Breast epithelium (tissue), 4 donors: ENCODE measurements around the gene TMEM45B. TPM values are rescaled to one million over a fixed set of nuclear protein-coding genes. Genes with fewer than 3 reads are reported as not detected.
"Not testable (repeated sequence)": the region's sequence is repeated elsewhere in the genome, so short reads cannot be mapped to it uniquely, and the experiment has no call there.

Source experiments
- DNase-seq, 2 donors: peaks; one replicate each; pipeline ENCODE4 v3.0.0-alpha.2; 2019; ENCODE audit warnings: low spot score in 2 of 2
- H3K27ac ChIP-seq, 2 donors: fragments of 200-600 bp; sonication (generic) in 1 of 2; one replicate each; pipeline ENCODE4 v1.5.1; 2016 to 2019; ENCODE audit warnings: mild to moderate bottlenecking in 1 of 2
- H3K27me3 ChIP-seq, 2 donors: fragments of 200-600 bp; sonication (generic) in 1 of 2; one replicate each; pipeline versions ENCODE4 v1.5.1 to v1.6.0; 2017 to 2019; ENCODE audit warnings: control low read depth in 1 of 2, mild to moderate bottlenecking in 1 of 2
- H3K36me3 ChIP-seq: fragments of 200-600 bp; one replicate; pipeline ENCODE4 v1.5.1; 2019
- H3K4me1 ChIP-seq, 2 donors: fragments of 200-600 bp; sonication (generic); one replicate each; pipeline ENCODE4 v1.5.1; 2016 to 2019; ENCODE audit warnings: control low read depth in 1 of 2
- H3K4me3 ChIP-seq, 3 donors: fragments of 200-600 bp; sonication (generic); 1 replicate in 2 of 3; 2 replicates in 1 of 3; pipeline ENCODE4 v1.5.1; 2016 to 2019; ENCODE audit warnings: mild to moderate bottlenecking in 3 of 3, moderate library complexity in 2 of 3
- H3K9me3 ChIP-seq, 2 donors: fragments of 200-600 bp; sonication (generic) in 1 of 2; one replicate each; pipeline ENCODE4 v1.5.1; 2016 to 2019; ENCODE audit warnings: control low read depth in 1 of 2
- POLR2A ChIP-seq: fragments of 450-650 bp; IDR thresholded peaks from one replicate; pipeline ENCODE4 v1.6.1; 2016; ENCODE audit warnings: antibody characterized with exemption, mild to moderate bottlenecking, moderate library complexity
- POLR2AphosphoS5 ChIP-seq, 3 donors: sonication (generic); formaldehyde crosslinking; IDR thresholded peaks; one replicate each; pipeline ENCODE4 v1.6.1; 2017; ENCODE audit warnings: antibody characterized with exemption in 3 of 3
- intact Hi-C: fragments of 100-400 bp; cut with DNase I; formaldehyde crosslinking; loops from one replicate; pipeline ENCODE4 v1.15.1; 2023; ENCODE audit warnings: low total_unique reads
- total RNA-seq, 3 donors: library from RNA; depleted of rRNA; stranded (reverse); fragments of >200 nt; gene quantifications; one replicate each; pipeline ENCODE4 v1.1.0, GENCODE V29; 2016
- TF ChIP-seq, protein P1 (sequence below), 3 donors: fragments of 450-650 bp; IDR thresholded peaks; one replicate each; pipeline ENCODE4 v1.5.1; 2016 to 2017; ENCODE audit warnings: antibody characterized with exemption in 3 of 3, mild to moderate bottlenecking in 3 of 3, moderate library complexity in 3 of 3

Gene TMEM45B
- total RNA-seq, 3 donors from 2014 or later, result 7.3 to 11.8 TPM; not detected in 1

DNA sequence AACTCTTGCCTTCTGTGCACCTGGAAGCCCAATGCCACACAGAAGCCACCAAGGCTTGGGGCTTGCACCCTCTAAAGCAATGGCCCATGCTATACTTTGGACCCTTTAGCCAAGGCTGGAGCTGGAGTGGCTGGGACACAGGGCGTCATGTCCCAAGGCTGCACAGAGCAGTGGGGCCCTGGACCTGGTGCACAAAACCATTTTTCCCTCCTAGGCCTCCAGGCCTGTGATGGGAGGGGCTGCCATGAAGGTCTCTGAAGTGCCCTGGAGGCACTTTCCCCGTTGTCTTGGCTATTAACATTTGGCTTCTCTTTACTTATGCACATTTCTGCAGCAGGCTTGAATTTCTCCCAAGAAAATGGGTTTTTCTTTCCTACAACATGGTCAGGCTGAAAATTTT is 20.6 kb upstream of the TMEM45B start:
- intact Hi-C loops, result no loop called here

DNA sequence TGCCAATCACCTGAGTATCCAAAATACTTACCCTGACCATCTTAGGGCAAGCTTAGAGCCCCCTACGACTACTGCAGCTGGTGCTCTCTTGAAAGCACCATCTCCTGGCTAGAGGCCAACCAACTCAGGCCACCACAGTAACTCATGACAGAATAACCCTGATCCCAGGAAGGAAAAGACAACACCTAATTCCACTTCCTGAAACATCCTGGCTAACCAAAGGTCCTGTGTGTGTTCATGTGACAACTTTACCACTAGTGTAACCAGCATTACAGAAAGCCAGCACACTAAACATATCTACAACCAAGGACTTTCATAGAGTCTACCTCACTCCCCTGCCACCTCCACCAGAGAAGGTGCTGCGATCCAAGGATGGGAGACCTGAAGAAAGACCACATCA is 17.4 kb upstream of the TMEM45B start:
- intact Hi-C loops, result no loop called here
- H3K4me3 ChIP-seq, result no peak overlapping the region
- TF ChIP-seq, protein P1, sequence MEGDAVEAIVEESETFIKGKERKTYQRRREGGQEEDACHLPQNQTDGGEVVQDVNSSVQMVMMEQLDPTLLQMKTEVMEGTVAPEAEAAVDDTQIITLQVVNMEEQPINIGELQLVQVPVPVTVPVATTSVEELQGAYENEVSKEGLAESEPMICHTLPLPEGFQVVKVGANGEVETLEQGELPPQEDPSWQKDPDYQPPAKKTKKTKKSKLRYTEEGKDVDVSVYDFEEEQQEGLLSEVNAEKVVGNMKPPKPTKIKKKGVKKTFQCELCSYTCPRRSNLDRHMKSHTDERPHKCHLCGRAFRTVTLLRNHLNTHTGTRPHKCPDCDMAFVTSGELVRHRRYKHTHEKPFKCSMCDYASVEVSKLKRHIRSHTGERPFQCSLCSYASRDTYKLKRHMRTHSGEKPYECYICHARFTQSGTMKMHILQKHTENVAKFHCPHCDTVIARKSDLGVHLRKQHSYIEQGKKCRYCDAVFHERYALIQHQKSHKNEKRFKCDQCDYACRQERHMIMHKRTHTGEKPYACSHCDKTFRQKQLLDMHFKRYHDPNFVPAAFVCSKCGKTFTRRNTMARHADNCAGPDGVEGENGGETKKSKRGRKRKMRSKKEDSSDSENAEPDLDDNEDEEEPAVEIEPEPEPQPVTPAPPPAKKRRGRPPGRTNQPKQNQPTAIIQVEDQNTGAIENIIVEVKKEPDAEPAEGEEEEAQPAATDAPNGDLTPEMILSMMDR (IDR thresholded peaks at IDR 0.05), result no peak
- no peak for TF ChIP-seq POLR2A
- TF ChIP-seq POLR2AphosphoS5 (IDR thresholded peaks at IDR 0.05), result no peak
- no peak overlapping the region for H3K27ac ChIP-seq
- H3K36me3 ChIP-seq, result no peaks in the 10 kb centered on the region
- no peak for DNase-seq
- H3K4me1 ChIP-seq, result no peaks in the 10 kb centered on the region
- H3K27me3 ChIP-seq, result no peaks in the 10 kb centered on the region
- H3K9me3 ChIP-seq, result peaks cover 5 to 9% of the 10 kb centered on the region in 2 donors

More for the DNA sequence above, 20.6 kb upstream of the TMEM45B start:
- Histone ChIP-seq H3K36me3 (no peaks in the 10 kb centered on the region), H3K27ac (no peak overlapping the region), H3K4me3 (no peak overlapping the region), H3K4me1 (no peaks in the 10 kb centered on the region), H3K27me3 (no peaks in the 10 kb centered on the region), H3K9me3 (peaks cover 5 to 9% of the 10 kb centered on the region in 2 donors)
- no peak for TF ChIP-seq POLR2A
- TF ChIP-seq, protein P1 (IDR thresholded peaks at IDR 0.05), result no peak
- no peak for TF ChIP-seq POLR2AphosphoS5 (IDR thresholded peaks at IDR 0.05)
- DNase-seq, result no peak

DNA sequence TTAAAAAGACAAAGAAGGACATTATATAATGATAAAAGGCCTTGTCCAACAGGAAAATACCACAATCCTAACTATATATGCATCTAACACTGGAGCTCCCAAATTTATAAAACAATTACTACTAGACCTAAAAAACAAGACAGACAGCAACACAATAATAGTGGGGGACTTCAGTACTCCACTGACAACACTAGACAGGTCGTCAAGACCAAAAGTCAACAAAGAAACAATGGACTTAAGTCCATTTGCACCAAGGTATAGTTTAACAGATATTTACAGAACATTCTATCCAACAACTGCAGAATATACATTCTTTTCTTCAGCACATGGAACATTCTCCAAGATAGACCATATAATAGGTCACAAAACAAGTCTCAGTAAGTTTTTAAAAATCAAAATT is 15.5 kb upstream of the TMEM45B start:
- DNase-seq, intact Hi-C loops, H3K36me3 ChIP-seq, H3K4me3 ChIP-seq, H3K4me1 ChIP-seq, H3K27ac ChIP-seq, H3K9me3 ChIP-seq, H3K27me3 ChIP-seq: not testable (repeated sequence)

DNA sequence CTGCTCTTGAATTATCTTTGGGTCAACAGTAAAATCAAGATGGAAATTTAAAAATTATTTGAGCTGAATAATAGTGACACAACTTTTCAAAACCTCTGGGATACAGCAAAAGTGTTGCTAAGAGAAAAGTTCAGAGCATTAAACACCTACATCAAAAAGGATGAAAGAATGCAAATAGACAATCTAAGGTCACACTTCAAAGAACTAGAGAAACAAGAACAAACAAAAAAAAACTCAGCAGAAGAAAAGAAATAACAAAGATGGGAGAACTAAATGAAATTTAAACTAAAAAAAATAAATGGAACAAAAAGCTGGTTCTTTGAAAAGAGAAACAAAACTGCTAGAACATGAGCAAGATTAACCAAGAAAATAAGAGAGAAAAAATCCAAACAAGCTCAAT is 15.0 kb upstream of the TMEM45B start:
- TF ChIP-seq POLR2A (no peak), POLR2AphosphoS5 (IDR thresholded peaks at IDR 0.05) (no peak)
- TF ChIP-seq, protein P1 (IDR thresholded peaks at IDR 0.05), result no peak
- H3K36me3 ChIP-seq, result no peaks in the 10 kb centered on the region
- H3K27me3 ChIP-seq, result no peaks in the 10 kb centered on the region

DNA sequence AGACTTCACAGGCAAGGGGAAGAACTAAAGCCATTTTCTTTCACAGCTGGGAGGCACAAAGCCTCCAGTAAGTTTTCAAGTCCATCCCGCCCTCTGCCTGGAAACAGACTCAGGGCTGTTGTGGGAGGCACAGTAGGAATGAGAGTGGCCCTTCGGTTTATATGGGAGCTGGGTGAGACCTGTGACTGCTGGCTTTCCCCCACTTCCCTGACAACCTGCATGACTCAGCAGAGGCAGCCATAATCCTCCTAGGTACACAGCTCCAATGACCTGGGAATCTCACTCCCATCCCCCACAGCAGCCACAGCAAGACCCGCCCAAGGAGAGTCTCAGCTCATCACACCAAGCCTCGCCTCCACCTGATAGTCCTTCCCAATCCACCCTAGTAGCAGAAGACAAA is 12.1 kb upstream of the TMEM45B start:
- Histone ChIP-seq H3K36me3 (no peaks in the 10 kb centered on the region), H3K9me3 (no peaks in the 10 kb centered on the region), H3K4me3 (no peak overlapping the region), H3K27me3 (no peaks in the 10 kb centered on the region), H3K4me1 (no peaks in the 10 kb centered on the region), H3K27ac (no peak overlapping the region)
- intact Hi-C loops, result no loop called here
- no peak for TF ChIP-seq POLR2AphosphoS5 (IDR thresholded peaks at IDR 0.05)
- no peak for TF ChIP-seq POLR2A
- TF ChIP-seq, protein P1 (IDR thresholded peaks at IDR 0.05), result no peak
- no peak for DNase-seq

More for the DNA sequence above, 15.0 kb upstream of the TMEM45B start:
- intact Hi-C loops, result no loop called here
- Histone ChIP-seq H3K9me3 (no peaks in the 10 kb centered on the region), H3K4me3 (no peak overlapping the region), H3K4me1 (no peaks in the 10 kb centered on the region), H3K27ac (no peak overlapping the region)
- DNase-seq, result no peak

DNA sequence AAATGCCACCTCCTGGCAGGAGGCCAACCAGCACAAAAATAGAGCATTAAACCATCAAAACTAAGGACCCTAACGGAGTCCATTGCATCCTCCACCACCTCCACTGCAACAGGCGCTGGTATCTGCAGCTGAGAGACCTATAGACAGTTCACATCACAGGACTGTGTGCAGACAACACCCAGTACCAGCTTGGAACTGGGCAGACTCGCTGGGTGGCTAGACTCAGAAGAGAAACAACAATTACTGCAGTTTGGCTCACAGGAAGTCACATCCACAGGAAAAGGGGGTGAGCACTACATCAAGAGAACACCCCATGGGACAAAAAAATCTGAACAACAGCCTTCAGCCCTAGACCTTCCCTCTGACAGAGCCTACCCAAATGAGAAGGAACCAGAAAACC is 11.6 kb upstream of the TMEM45B start:
- Histone ChIP-seq H3K4me3 (no peak overlapping the region), H3K27me3 (no peaks in the 10 kb centered on the region), H3K4me1 (no peaks in the 10 kb centered on the region), H3K27ac (no peak overlapping the region), H3K36me3 (no peaks in the 10 kb centered on the region), H3K9me3 (no peaks in the 10 kb centered on the region)
- DNase-seq, result no peak
- TF ChIP-seq, protein P1 (IDR thresholded peaks at IDR 0.05), result no peak
- no peak for TF ChIP-seq POLR2A
- no peak for TF ChIP-seq POLR2AphosphoS5 (IDR thresholded peaks at IDR 0.05)
- intact Hi-C loops, result no loop called here

DNA sequence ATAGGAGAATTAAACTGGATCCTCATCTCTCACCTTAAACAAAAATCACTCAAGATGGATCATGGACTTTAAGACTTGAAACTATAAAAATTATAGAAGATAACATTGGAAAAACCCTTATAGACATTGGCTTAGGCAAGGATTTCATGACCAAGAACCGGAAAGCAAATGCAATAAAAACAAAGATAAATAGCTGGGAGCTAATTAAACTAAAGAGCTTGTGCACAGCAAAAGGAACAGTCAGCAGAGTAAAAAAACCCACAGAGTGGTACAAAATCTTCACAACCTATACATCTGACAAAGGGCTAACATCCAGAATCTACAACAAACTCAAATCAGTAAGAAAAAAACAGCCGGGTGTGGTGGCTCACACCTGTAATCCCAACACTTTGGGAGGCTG is 7.4 kb upstream of the TMEM45B start:
- H3K27me3 ChIP-seq, H3K27ac ChIP-seq, H3K4me1 ChIP-seq, H3K9me3 ChIP-seq, intact Hi-C loops, DNase-seq, H3K36me3 ChIP-seq, H3K4me3 ChIP-seq: not testable (repeated sequence)
